GM19455 (cell line): ENCODE data around the gene AIP.
"Not testable (repeated sequence)": the region's sequence is repeated elsewhere in the genome, so short reads cannot be mapped to it uniquely, and the experiment has no call there.

Source experiments
- ATAC-seq: cut with Tn5 transposase; IDR thresholded peaks from one replicate; pipeline ENCODE4 v1.9.1; 2021; ENCODE audit not compliant: unreplicated experiment

Gene AIP

DNA sequence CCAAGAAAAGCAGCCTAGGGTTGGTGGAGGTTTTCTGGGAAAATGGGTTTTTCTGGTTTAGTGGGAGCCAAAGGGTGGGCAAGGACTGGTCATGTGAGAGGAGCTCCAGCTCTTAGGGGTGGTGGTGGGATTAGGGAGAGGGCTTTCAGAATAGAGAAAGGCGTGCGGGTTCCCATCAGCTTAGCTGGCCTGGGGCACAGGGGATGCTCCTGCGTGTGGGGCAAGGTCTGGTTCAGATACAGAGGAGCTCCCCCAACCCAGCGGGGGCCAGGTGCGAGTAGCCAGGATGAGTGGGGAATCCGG lies 14.4 kb upstream of the AIP start:
- ATAC-seq, result no peak

DNA sequence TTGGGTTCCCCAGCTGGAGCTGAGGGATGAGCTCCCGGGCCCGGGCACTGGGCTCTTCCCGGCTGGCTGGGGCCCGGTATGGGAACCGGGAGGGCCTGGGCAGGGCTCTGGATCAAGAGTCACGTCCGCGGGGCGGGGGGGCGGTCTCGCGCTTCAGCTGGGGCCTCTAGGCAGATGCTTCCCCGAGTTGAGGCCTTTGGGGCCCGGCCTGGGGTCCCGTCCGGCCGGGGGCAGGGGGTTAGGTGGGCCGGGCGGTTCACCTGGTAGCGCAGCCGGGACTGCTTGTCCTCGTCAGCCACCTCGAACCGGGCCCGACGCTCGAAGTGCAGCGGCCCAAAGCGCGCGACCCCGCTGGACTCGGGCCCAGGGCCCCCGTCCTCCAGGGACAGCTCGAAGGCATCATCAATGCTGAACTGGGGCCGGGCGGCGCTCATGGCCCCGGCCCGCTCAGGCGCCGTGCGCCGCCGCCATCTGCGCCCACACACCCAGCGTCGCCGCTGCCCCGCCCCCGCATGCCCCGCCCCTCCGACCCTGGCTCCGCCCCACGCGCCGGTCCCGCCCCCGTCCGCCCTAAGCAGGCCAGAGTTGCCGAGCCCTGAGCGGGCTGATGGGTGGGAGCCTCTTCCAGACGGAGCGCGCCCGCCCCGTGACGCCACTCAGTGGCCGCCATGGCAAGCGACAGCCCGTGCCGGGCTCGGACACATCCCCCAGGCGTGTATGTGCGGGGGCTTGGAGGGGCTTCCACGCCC lies 13.9 kb upstream of the AIP start, which contains the start of gene TMEM134:
TSS of gene TMEM134 (minus strand) at position 493 of the 749 bp plus-strand sequence. CDS start at position 434, 59 bp downstream.
- ATAC-seq, result peak; percentile 65

DNA sequence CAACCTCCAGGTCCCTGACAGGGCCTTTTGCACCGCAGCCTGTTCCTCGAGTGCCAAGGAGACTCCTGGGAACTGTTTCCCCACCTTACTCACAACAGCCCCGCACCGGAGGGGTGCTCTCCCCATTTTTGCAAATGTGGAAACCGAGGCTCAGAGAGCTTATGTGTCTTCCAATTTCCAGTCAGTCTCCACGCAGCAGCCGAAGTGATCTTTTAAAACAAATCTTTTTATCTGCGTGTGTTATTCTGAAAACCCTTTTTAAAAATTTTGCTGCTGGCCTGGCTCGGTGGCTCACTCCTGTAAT lies 13.4 kb upstream of the AIP start:
- ATAC-seq, result no peak

DNA sequence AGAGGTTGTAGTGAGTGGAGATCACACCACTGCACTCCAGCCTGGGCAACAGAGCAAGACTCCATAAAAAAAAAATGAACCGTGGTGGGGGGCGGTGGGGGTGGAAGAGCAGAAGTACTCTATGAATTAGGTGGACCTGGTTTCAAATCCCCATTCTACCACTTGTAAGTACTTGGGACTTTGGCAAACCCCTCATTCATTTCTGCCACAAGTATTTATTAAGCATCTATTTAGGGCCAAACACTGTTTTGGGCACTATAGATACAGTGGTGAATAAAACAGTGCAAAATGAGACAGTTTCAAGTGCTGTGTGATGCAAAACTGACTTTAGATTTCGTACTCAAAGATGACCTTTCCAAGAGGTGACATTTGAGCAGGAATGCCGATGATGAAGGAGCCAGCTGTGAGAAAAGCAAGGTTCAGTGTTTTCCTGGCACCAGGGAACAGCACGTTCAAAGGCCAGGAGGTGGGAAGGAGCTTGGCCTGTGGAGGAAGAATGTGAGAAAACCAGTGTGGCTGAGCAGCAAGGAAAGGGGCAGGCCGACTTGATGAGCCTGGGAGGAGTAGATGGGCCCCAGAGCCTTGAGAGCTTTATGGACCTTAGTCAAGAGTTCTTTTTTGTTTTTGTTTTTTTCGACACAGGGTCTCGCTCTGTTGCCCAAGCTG lies 12.4 kb upstream of the AIP start:
- ATAC-seq, result no peak

DNA sequence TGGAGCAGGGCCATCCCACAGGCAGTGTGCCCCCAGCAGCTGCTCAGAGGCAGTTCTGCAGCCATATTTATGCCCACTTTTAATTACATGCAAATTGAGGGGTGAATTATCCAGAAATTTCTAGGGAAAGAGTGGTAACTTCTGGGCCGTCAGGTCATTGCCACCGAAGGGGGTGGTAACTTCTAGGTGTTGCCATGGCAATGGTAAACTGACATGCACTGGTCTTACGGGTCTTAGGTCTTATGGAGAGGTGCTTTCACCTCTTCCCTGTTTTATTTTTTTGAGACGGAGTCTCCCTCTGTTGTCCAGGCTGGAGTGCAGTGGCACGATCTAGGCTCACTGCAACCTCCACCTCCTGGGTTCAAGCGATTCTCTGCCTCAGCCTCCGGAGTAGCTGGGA lies 9.9 kb upstream of the AIP start:
- ATAC-seq, result no peak

DNA sequence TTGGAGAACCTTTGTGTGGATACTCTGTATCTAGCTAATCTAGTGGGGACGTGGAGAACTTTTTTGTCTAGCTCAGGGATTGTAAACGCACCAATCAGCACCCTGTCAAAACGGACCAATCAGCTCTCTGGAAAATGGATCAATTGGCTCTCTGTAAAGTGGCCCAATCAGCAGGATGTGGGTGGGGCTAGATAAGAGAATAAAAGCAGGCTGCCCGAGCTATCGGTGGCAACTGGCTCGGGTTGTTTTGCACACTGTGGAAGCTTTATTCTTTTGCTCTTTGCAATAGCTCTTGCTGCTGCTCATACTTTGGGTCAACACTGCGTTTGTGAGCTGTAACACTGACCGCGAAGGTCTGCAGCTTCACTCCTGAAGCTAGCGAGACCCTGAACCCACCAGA lies 6.1 kb upstream of the AIP start:
- ATAC-seq, result not testable (repeated sequence)

DNA sequence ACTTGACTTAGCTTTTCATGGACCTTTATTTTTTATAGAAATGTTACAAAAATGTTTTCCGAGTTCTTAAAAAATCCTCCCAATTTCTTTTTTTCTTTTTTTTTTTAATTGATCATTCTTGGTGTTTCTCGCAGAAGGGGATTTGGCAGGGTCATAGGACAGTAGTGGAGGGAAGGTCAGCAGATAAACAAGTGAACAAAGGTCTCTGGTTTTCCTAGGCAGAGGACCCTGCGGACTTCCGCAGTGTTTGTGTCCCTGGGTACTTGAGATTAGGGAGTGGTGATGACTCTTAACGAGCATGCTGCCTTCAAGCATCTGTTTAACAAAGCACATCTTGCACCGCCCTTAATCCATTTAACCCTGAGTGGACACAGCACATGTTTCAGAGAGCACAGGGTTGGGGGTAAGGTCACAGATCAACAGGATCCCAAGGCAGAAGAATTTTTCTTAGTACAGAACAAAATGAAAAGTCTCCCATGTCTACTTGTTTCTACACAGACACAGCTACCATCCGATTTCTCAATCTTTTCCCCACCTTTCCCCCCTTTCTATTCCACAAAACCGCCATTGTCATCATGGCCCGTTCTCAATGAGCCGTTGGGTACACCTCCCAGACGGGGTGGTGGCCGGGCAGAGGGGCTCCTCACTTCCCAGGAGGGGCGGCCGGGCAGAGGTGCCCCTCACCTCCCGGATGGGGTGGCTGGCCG lies 5.3 kb upstream of the AIP start:
- not testable (repeated sequence) for ATAC-seq

DNA sequence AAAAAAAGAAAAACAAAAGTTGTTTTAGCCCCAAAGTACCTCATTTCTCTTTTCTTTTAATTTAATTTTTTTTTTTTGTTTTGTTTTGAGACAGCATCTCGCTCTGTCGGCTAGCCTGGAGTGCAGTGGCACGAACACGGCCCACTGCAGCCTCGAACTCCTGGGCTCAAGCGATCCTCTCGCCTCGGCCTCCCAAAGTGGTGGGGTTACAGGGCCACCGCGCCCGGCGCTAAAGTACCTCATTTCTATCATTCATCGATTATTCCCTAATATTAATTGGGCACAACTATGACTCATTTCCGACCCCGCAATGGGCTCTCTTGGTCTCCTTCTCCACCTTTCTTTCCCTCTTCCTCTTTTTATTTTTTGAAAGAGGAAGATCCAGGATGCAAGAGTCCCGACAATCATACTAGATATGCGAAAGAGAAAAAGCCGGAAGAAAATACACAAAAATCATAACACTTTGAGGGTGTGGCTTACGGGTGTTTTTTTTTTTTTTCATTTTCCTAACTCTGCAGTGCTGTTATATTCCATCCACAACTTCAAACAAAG lies 475 bp upstream of the AIP start:
- no peak for ATAC-seq

DNA sequence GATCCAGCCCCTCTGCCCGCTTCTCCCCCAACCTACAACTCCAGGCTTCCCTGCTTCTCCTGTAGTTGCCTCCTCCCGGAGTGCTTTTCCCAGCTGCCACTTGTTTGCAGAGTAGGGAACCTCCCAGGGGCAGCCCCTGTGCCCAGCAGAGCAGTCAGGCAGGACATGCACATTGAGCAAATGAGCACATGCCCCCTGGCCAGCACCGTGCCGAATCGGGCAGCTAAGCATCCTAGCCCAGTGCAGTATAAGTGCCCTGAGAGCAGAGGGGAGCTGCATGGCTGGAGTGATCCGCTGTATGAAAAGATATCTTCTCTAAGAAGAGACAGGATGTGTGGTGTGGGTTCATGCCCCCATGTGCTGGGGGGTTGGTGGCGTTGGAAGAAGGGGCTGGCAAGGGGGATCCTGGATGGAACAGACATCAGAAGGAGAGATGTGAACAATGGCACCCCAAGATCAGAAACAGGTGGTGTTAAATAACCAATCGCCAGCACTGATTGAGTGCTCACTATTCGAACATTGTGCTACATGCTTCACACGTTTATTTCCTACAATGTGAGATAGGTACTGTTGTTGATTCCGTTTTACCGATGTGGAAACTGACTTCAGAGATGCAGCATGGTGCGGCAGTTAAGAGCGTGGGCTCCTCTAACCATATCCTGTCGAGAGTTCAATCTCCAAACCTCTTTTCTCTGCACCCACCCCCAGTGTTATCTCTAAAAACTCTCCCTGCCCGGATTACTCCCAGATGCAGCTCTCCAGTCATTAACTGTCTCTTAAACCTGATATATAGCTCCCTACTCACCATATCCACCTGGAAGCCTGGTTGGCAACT lies 1.2 kb downstream of the AIP start:
- no peak for ATAC-seq

DNA sequence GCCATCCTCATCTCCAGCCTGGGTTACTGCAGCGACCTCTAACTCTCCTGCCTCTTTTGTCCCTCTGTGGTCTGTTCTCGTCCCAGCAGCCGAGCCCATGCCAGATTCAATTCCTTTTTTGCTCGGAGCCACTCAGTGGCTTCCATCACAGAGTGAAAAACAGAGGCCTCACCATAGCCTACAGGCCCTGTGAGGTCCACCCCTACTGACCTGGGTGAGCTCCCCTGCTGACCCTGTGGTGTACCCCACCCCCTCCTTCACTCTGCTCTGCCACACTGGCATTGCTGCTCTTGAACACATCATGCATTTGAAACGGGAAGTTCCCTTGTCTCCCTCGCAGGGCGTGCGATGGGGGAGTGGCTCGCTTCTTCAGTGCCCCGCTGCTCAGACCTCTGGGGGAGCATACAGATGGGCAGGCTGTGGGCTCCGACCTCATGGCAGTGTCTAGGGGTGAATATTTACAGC lies 2.1 kb downstream of the AIP start:
- no peak for ATAC-seq

DNA sequence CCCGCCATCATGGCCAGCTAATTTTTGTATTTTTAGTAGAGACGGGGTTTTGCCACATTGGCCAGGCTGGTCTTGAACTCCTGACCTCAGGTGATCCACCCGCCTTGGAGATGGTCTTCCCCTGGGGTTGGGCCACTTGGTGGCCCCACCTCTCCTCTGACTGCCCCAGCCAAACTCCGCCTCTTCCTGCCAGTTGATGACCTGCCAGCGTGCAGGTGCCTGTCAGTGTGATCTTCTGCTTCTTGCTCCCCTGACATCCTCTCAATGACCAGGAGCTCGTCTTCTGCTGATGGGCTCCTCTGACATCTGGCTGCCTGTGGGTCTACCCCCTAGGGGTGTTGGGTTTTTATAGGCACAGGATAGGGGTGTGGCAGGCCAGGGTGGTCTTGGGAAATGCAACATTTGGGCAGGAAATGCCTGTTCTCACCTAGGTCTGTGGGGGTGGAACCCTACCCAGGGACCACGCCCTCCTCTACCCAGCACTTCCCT lies 3.1 kb downstream of the AIP start:
- ATAC-seq, result not testable (repeated sequence)

DNA sequence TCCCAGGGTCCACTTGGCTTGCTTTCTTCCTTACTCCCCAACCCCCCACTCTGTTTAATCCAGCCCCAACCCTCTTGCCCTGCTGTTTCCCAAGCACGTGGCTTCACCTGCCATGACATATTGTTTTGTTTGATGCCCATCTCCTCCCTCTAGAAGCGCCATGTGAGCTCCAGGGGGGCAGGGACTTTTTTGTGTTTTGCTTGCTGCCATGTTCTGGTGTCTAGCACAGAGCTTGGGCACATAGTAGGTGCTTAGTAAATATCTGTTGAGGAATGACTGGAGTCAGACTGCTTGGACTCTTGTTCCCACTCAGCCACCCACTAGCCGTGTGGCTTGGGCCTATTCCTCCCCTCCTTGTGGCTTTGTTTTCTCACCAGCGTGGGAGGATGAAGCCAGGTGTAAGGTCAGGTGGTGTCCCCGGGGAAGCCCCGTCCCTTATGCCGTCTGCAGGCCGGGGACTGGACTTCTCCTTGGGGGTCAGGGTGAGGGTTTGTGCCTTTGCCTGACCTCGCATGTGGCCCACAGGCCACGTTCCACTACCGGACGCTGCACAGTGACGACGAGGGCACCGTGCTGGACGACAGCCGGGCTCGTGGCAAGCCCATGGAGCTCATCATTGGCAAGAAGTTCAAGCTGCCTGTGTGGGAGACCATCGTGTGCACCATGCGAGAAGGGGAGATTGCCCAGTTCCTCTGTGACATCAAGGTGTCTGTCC lies 3.8 kb downstream of the AIP start:
- peak; percentile 38 for ATAC-seq

DNA sequence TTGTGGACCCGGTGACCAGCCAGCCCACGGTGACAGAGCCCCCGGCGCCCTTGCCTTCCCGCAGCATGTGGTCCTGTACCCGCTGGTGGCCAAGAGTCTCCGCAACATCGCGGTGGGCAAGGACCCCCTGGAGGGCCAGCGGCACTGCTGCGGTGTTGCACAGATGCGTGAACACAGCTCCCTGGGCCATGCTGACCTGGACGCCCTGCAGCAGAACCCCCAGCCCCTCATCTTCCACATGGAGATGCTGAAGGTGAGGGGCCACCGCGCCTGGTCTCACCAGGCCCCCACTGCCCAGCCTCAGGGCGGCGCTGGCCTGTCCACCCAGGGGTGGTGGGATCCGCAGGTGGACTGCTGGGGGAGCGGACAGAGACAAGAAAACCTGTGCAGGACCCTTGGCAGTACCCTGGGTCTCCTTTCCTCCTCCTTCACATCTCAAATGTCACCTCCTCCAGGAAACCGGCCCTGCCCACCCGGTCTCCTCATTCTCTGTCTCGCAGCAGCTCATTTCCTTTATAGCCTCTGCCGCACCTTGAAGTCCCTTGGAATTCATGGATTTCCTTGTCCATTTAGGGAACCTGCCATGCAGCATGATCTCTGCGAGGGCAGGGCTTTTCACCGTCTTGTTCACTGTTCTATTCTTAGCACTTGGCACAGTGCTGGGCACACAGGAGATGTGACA lies 6.5 kb downstream of the AIP start:
- ATAC-seq, result no peak

DNA sequence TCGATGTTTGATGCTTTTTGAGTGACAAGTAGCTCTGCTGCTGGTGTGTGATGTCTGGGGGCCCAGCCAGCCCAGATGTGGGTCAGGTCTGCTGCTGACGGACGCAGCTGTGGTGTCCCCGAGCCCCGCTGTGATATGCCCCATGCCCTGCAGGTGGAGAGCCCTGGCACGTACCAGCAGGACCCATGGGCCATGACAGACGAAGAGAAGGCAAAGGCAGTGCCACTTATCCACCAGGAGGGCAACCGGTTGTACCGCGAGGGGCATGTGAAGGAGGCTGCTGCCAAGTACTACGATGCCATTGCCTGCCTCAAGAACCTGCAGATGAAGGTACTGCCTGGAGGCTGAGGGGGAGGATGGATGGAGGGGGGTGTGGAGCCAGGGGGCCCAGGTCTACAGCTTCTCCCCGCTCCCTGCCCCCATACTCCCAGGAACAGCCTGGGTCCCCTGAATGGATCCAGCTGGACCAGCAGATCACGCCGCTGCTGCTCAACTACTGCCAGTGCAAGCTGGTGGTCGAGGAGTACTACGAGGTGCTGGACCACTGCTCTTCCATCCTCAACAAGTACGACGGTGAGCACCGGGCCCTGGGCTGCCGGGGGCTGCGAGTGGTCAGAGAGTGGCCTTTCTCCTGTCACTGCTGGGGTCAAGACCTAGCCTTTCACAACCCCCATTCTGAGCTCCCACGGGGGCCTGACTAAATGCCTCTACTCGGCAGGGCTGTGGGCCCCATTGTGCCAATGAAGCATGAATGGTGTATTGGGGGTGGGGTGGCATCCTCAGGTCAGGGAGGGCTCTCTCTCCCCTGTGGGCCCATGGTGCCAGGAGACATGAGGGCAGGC lies 7.3 kb downstream of the AIP start:
- no peak for ATAC-seq

DNA sequence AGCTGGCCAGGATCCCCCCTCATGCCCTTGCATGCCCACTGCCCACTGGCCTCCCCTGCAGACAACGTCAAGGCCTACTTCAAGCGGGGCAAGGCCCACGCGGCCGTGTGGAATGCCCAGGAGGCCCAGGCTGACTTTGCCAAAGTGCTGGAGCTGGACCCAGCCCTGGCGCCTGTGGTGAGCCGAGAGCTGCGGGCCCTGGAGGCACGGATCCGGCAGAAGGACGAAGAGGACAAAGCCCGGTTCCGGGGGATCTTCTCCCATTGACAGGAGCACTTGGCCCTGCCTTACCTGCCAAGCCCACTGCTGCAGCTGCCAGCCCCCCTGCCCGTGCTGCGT lies 7.9 kb downstream of the AIP start:
- no peak for ATAC-seq

DNA sequence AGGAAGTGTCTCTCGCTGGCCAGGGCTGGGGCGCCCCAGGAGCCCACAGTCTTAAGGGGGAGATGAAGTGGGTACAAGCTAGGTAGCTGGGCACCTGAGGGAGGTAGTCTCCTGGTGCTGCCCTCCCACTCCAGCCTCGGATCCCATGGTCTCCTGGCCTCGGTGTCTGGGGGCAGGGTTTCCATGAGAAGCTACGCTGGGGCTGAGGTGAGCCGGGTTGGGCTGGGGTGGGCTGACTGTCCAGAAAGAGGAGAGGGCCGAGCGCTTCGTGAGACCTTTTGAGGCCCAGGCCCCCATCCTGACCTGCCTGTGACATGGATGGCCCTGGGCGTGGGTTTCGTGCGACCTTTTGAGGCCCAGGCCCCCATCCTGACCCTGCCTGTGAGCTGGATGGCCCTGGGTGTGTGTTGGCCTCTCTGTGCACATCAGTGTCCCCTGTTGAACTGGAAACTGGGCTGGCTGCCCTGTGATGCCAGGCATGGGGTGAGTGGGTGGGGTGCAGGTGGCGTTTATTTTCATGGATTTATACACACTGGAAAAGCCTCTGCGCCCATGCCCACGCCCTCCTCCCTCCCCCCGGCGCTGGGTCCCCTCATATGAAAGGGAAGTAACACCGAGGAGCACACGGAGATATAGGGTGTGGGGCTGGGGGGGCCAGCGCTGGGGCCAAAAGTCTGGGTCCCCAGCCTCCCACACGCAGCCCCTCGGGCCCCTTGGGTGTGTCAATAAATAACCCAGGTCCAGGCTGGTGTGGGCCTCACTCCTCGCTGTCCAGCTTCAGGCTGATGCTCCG lies 8.6 kb downstream of the AIP start:
- ATAC-seq, result no peak

DNA sequence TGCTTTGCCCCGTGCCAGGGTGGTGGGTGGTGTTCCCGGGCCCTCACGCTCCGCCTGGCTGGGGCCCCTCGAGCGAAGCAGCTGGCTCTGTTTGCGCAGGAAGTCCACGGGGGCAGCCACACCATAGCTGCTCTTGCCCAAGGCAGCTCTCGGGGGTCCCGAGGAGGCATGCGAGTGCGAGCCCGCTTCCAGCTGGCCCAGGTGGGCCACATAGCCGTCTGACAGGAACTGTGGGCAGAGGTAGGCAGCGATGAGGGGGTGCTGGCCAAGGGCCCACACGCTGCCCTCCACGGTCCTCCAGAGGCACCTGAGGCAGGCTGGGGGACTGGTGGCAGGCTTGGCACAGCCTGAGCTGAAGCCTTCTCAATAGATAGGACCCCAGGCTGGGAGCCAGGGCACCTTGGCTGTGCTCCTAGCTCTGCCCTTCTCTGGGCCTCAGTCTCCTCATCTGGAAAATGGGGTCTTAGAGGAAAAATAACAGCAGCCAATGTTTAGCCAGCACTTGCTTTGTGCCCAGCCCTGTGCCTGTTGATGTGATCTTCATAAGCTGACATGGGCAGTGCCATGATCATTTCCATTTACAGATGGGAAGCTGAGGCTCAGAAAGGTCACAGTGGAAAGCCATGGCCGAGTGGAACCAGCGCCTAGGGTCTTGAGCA lies 9.4 kb downstream of the AIP start:
- ATAC-seq, result no peak
